ENCODE data around the gene RHCG. TPM values are rescaled to one million over a fixed set of nuclear protein-coding genes. Genes with fewer than 3 reads are reported as not detected.

Gene RHCG
- total RNA-seq, 2 experiments from 2014 or later: not detected

GRCh38 chr15:89429986-89430385 is 66.4 kb downstream of the RHCG start:
- no peak for TF ChIP-seq CTCF (conservative IDR thresholded peaks at IDR 0.05; ENCODE audit: low read length)
- TF ChIP-seq EZH2phosphoT487 (IDR thresholded peaks at IDR 0.05; ENCODE audit: borderline replicate concordance, low read depth, low read length): no peak
- ChIA-PET POLR2A (interaction anchor here (0.6 kb wide), 1 partner anchor 324 kb away, joined by 5 read pairs; no protein-coding TSS in a partner anchor), CTCF (ENCODE audit: unreplicated experiment) (interaction anchor here (1.0 kb wide), 1 partner anchor 72 kb away, joined by 4 read pairs; no protein-coding TSS in a partner anchor)
- H3K4me3 ChIP-seq (ENCODE audit: low read depth, low read length, poor library complexity, severe bottlenecking): peak overlapping the region; percentile 64
- intact Hi-C loops (cut with micrococcal nuclease; ENCODE audit: unreplicated experiment): loop anchor here (1.0 to 5.0 kb wide), 3 partner anchors 13 to 72 kb away; no protein-coding TSS in a partner anchor
- peak overlapping the region; percentile 96 for H2AFZ ChIP-seq (ENCODE audit: low read length)
- H3K79me2 ChIP-seq (ENCODE audit: insufficient read depth, low read depth, low read length): no peaks in the 10 kb centered on the region
- no peaks in the 10 kb centered on the region for H3K36me3 ChIP-seq (ENCODE audit: insufficient read depth, low read length)
- no peak for DNase-seq (ENCODE audit: low spot score)
- no peaks in the 10 kb centered on the region for H4K20me1 ChIP-seq (ENCODE audit: insufficient read depth, low read length)
- no peak overlapping the region for H3K27ac ChIP-seq (ENCODE audit: low read depth, low read length, poor library complexity, severe bottlenecking)
- H3K4me1 ChIP-seq (ENCODE audit: insufficient read depth, low read length, poor library complexity, severe bottlenecking): peaks cover 11% of the 10 kb centered on the region
- no peaks in the 10 kb centered on the region for H3K9me3 ChIP-seq (ENCODE audit: low read length)
- H3K4me2 ChIP-seq (ENCODE audit: low read length): peak overlapping the region; percentile 85
- H3K9me2 ChIP-seq (ENCODE audit: insufficient read depth, low read length): no peaks in the 10 kb centered on the region
- BruUV-seq (replicated peaks): no TSS peak

- POLR2A ChIA-PET: no interaction called here
- intact Hi-C loops (cut with micrococcal nuclease; ENCODE audit: unreplicated experiment): no loop called here
Observed at GRCh38 chr15:89429023-89429422, 67.4 kb downstream of the RHCG start.

More at GRCh38 chr15:89429023-89429422, 67.4 kb downstream of the RHCG start:
- H3K4me3 ChIP-seq (ENCODE audit: low read depth, low read length, poor library complexity, severe bottlenecking): no peak overlapping the region
- no peaks in the 10 kb centered on the region for H3K9me2 ChIP-seq (ENCODE audit: insufficient read depth, low read length)
- TF ChIP-seq EZH2phosphoT487 (IDR thresholded peaks at IDR 0.05; ENCODE audit: borderline replicate concordance, low read depth, low read length) (no peak), CTCF (conservative IDR thresholded peaks at IDR 0.05; ENCODE audit: low read length) (no peak)
- BruUV-seq (replicated peaks): no TSS peak
- no peaks in the 10 kb centered on the region for H3K79me2 ChIP-seq (ENCODE audit: insufficient read depth, low read depth, low read length)
- no peak for DNase-seq (ENCODE audit: low spot score)
- no peak overlapping the region for H3K27ac ChIP-seq (ENCODE audit: low read depth, low read length, poor library complexity, severe bottlenecking)
- peaks cover 9% of the 10 kb centered on the region for H3K4me1 ChIP-seq (ENCODE audit: insufficient read depth, low read length, poor library complexity, severe bottlenecking)
- no peaks in the 10 kb centered on the region for H4K20me1 ChIP-seq (ENCODE audit: insufficient read depth, low read length)
- no peak overlapping the region for H3K4me2 ChIP-seq (ENCODE audit: low read length)
- CTCF ChIA-PET (ENCODE audit: unreplicated experiment): interaction anchor here (1.0 kb wide), 1 partner anchor 12 kb away, joined by 3 read pairs; no protein-coding TSS in a partner anchor
- H3K36me3 ChIP-seq (ENCODE audit: insufficient read depth, low read length): no peaks in the 10 kb centered on the region
- no peaks in the 10 kb centered on the region for H3K9me3 ChIP-seq (ENCODE audit: low read length)
- no peak overlapping the region for H2AFZ ChIP-seq (ENCODE audit: low read length)

All from OCI-LY7 (cell line).